ENCODE results near the gene CIART.
A peak's percentile ranks its signal among the peaks of the same experiment; 100 is the strongest.

The CIART gene

DNA sequence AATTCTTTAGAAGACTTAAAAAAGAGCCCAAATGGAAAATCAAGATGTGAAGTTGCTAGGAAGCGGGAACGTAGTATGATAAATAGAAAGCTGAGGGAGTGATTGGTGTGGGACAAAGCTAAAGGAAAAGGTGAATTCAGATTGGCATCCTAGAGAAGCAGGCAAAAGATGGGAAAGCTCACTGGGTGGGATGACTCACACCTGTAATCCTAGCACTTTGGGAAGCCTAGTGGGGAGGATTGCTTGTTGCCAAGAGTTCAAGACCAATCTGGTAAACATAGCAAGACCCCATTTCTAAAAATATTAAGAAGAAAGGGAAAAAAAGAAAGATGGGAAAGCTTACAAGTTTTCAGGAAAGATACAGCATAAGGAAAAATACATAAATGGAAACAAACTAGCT is 13.1 kb downstream of the CIART start:
- H3K4ac ChIP-seq (ENCODE audit: low read depth in 1 of 2, low read length in 2 of 2): no peak overlapping the region
- H2BK5ac ChIP-seq (ENCODE audit: low read depth, low read length, poor library complexity, severe bottlenecking): no peak overlapping the region
- peaks cover 13 to 47% of the 10 kb centered on the region in 2 experiments for H3K36me3 ChIP-seq (ENCODE audit: control insufficient read depth in 1 of 2, insufficient read depth in 2 of 2, low read depth in 1 of 2, low read length in 2 of 2)
- H3K27me3 ChIP-seq (ENCODE audit: control insufficient read depth in 1 of 2, insufficient read depth in 1 of 2, low read length in 2 of 2): no peaks in the 10 kb centered on the region
- no peak overlapping the region for H2AFZ ChIP-seq (ENCODE audit: low read depth, low read length)
- no peak overlapping the region for H3K4me2 ChIP-seq (ENCODE audit: low read length, poor library complexity, severe bottlenecking)
- no peak overlapping the region for H4K91ac ChIP-seq (ENCODE audit: low read length)
- H3K4me3 ChIP-seq (ENCODE audit: insufficient read depth in 1 of 2, low read depth in 1 of 2, low read length in 2 of 2): no peak overlapping the region
- no peak overlapping the region for H2BK12ac ChIP-seq (ENCODE audit: low read length in 2 of 2)
- H3K9me3 ChIP-seq (ENCODE audit: control insufficient read depth, low read length): no peaks in the 10 kb centered on the region
- H3K9ac ChIP-seq (ENCODE audit: low read length): peak overlapping the region; percentile 25
- peaks cover 5% of the 10 kb centered on the region for H3K4me1 ChIP-seq (ENCODE audit: control insufficient read depth, insufficient read depth, low read depth, low read length)
- no peak for DNase-seq
- H3K18ac ChIP-seq (ENCODE audit: low read depth in 1 of 2, low read length in 2 of 2): no peak overlapping the region
- no peak overlapping the region for H2AK5ac ChIP-seq (ENCODE audit: low read length, severe bottlenecking)
- no peak overlapping the region for H3K14ac ChIP-seq (ENCODE audit: low read length in 2 of 2)
- no peak overlapping the region for H2BK120ac ChIP-seq (ENCODE audit: low read depth, low read length)
- H3K23ac ChIP-seq (ENCODE audit: low read length in 2 of 2): no peak overlapping the region
- no peak overlapping the region for H4K8ac ChIP-seq (ENCODE audit: low read length)
- H2BK15ac ChIP-seq (ENCODE audit: low read depth, poor library complexity, severe bottlenecking): no peak overlapping the region
- H3K79me1 ChIP-seq (replicated peaks; ENCODE audit: low read length, poor library complexity, severe bottlenecking): peaks cover 16% of the 10 kb centered on the region
- H3K27ac ChIP-seq (ENCODE audit: low read length, poor library complexity, severe bottlenecking): no peak overlapping the region
- WGBS: 93% methylated on average over 2 of the region's 2 CpGs

DNA sequence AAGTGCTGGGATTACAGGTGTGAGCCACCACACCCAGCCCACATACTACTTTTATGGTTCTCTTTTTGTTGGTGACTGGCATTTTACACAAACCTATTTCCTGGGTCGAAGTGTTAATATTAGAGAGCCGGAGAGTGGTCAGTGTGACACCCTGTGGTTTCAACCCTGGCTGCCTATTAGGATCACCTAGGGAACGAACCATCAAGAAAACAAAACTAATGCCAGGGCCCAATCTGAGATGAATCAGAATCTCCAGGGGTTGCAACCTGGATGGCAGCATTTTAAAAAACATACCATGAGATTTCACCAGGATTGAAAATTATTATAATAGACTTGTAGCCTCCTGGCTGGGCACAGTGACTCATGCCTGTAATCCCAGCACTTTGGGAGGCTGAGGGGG is 17.4 kb downstream of the CIART start:
- Histone ChIP-seq H3K36me3 (ENCODE audit: control insufficient read depth in 1 of 2, insufficient read depth in 2 of 2, low read depth in 1 of 2, low read length in 2 of 2) (peaks cover 29 to 74% of the 10 kb centered on the region in 2 experiments), H2BK15ac (ENCODE audit: low read depth, poor library complexity, severe bottlenecking) (no peak overlapping the region), H3K23ac (ENCODE audit: low read length in 2 of 2) (no peak overlapping the region), H2AK5ac (ENCODE audit: low read length, severe bottlenecking) (no peak overlapping the region), H2BK120ac (ENCODE audit: low read depth, low read length) (no peak overlapping the region), H3K79me1 (replicated peaks; ENCODE audit: low read length, poor library complexity, severe bottlenecking) (peaks cover 20% of the 10 kb centered on the region), H3K9me3 (ENCODE audit: control insufficient read depth, low read length) (no peaks in the 10 kb centered on the region), H3K14ac (ENCODE audit: low read length in 2 of 2) (no peak overlapping the region), H3K4me1 (ENCODE audit: control insufficient read depth, insufficient read depth, low read depth, low read length) (peaks cover 2% of the 10 kb centered on the region), H2BK5ac (ENCODE audit: low read depth, low read length, poor library complexity, severe bottlenecking) (no peak overlapping the region), H3K18ac (ENCODE audit: low read depth in 1 of 2, low read length in 2 of 2) (no peak overlapping the region), H3K9ac (ENCODE audit: low read length) (no peak overlapping the region), H3K4me3 (ENCODE audit: insufficient read depth in 1 of 2, low read depth in 1 of 2, low read length in 2 of 2) (no peak overlapping the region), H3K27ac (ENCODE audit: low read length, poor library complexity, severe bottlenecking) (no peak overlapping the region), H4K8ac (ENCODE audit: low read length) (no peak overlapping the region), H2AFZ (ENCODE audit: low read depth, low read length) (no peak overlapping the region), H3K27me3 (ENCODE audit: control insufficient read depth in 1 of 2, insufficient read depth in 1 of 2, low read length in 2 of 2) (no peaks in the 10 kb centered on the region), H3K4me2 (ENCODE audit: low read length, poor library complexity, severe bottlenecking) (no peak overlapping the region), H2BK12ac (ENCODE audit: low read length in 2 of 2) (no peak overlapping the region), H3K4ac (ENCODE audit: low read depth in 1 of 2, low read length in 2 of 2) (no peak overlapping the region), H4K91ac (ENCODE audit: low read length) (no peak overlapping the region)
- 95% methylated on average over 3 of the region's 3 CpGs for WGBS
- DNase-seq: no peak

DNA sequence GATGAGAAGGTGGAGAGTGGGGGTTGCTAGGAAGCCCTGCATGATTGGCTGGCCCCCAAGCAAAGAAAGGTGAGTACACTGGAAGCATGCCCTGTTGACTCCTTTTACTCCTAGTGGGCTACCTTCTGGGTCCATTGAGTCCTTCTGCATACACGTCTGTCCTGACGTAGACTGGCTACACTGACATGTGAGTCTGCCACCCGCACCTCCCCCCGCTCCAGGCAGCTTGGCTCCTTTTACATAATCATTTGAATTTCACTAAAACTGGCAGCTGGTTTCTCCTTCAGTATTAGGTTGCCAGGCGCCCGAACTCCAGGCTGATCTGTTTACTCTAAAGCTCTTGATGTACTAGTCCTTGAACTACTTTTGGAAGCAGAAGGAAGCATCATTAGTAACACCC is 20.0 kb downstream of the CIART start:
- H2BK120ac ChIP-seq (ENCODE audit: low read depth, low read length): no peak overlapping the region
- no peak overlapping the region for H3K23ac ChIP-seq (ENCODE audit: low read length in 2 of 2)
- no peak overlapping the region for H2BK12ac ChIP-seq (ENCODE audit: low read length in 2 of 2)
- no peak overlapping the region for H3K4ac ChIP-seq (ENCODE audit: low read depth in 1 of 2, low read length in 2 of 2)
- no peaks in the 10 kb centered on the region for H3K27me3 ChIP-seq (ENCODE audit: control insufficient read depth in 1 of 2, insufficient read depth in 1 of 2, low read length in 2 of 2)
- no peak overlapping the region for H3K18ac ChIP-seq (ENCODE audit: low read depth in 1 of 2, low read length in 2 of 2)
- H3K9ac ChIP-seq (ENCODE audit: low read length): no peak overlapping the region
- H3K4me1 ChIP-seq (ENCODE audit: control insufficient read depth, insufficient read depth, low read depth, low read length): no peaks in the 10 kb centered on the region
- DNase-seq: peak; percentile 13
- H3K36me3 ChIP-seq (ENCODE audit: control insufficient read depth in 1 of 2, insufficient read depth in 2 of 2, low read depth in 1 of 2, low read length in 2 of 2): peaks cover 34 to 71% of the 10 kb centered on the region in 2 experiments
- no peak overlapping the region for H3K4me3 ChIP-seq (ENCODE audit: insufficient read depth in 1 of 2, low read depth in 1 of 2, low read length in 2 of 2)
- no peak overlapping the region for H2BK5ac ChIP-seq (ENCODE audit: low read depth, low read length, poor library complexity, severe bottlenecking)
- no peak overlapping the region for H2BK15ac ChIP-seq (ENCODE audit: low read depth, poor library complexity, severe bottlenecking)
- no peak overlapping the region for H3K14ac ChIP-seq (ENCODE audit: low read length in 2 of 2)
- H3K27ac ChIP-seq (ENCODE audit: low read length, poor library complexity, severe bottlenecking): no peak overlapping the region
- H2AK5ac ChIP-seq (ENCODE audit: low read length, severe bottlenecking): no peak overlapping the region
- peaks cover 18% of the 10 kb centered on the region for H3K79me1 ChIP-seq (replicated peaks; ENCODE audit: low read length, poor library complexity, severe bottlenecking)
- no peak overlapping the region for H3K4me2 ChIP-seq (ENCODE audit: low read length, poor library complexity, severe bottlenecking)
- 86% methylated on average over 6 of the region's 6 CpGs for WGBS
- H2AFZ ChIP-seq (ENCODE audit: low read depth, low read length): no peak overlapping the region
- no peak overlapping the region for H4K91ac ChIP-seq (ENCODE audit: low read length)
- H3K9me3 ChIP-seq (ENCODE audit: control insufficient read depth, low read length): no peaks in the 10 kb centered on the region
- H4K8ac ChIP-seq (ENCODE audit: low read length): no peak overlapping the region

DNA sequence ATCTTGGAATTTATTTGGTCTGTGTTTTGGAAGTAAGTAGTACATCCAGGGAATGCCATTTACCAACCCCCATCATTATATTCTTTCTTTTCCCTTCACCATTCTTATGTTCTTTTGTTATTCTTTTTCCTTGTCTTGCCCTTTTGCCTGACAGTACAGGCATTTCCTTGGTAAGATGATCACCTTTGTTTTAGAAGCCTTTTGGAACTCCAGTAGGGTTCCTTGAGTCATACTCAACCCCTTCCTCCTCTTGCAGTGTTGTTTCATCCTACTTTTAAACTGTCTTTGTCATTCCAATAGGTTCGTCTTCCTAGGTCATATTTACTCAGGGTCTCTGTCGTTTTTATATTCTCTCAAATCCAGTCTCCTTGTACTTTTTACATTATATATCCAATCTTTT is 20.5 kb downstream of the CIART start:
- H2BK15ac ChIP-seq (ENCODE audit: low read depth, poor library complexity, severe bottlenecking): no peak overlapping the region
- H3K4me3 ChIP-seq (ENCODE audit: insufficient read depth in 1 of 2, low read depth in 1 of 2, low read length in 2 of 2): no peak overlapping the region
- no peak overlapping the region for H2BK120ac ChIP-seq (ENCODE audit: low read depth, low read length)
- no peak overlapping the region for H3K27ac ChIP-seq (ENCODE audit: low read length, poor library complexity, severe bottlenecking)
- no peak overlapping the region for H2BK5ac ChIP-seq (ENCODE audit: low read depth, low read length, poor library complexity, severe bottlenecking)
- H2AFZ ChIP-seq (ENCODE audit: low read depth, low read length): no peak overlapping the region
- no peak overlapping the region for H2BK12ac ChIP-seq (ENCODE audit: low read length in 2 of 2)
- 57% methylated on average over 2 of the region's 2 CpGs for WGBS
- H3K14ac ChIP-seq (ENCODE audit: low read length in 2 of 2): no peak overlapping the region
- H3K27me3 ChIP-seq (ENCODE audit: control insufficient read depth in 1 of 2, insufficient read depth in 1 of 2, low read length in 2 of 2): no peaks in the 10 kb centered on the region
- no peak overlapping the region for H3K18ac ChIP-seq (ENCODE audit: low read depth in 1 of 2, low read length in 2 of 2)
- H4K91ac ChIP-seq (ENCODE audit: low read length): no peak overlapping the region
- no peak overlapping the region for H3K4me2 ChIP-seq (ENCODE audit: low read length, poor library complexity, severe bottlenecking)
- peaks cover 38 to 71% of the 10 kb centered on the region in 2 experiments for H3K36me3 ChIP-seq (ENCODE audit: control insufficient read depth in 1 of 2, insufficient read depth in 2 of 2, low read depth in 1 of 2, low read length in 2 of 2)
- H4K8ac ChIP-seq (ENCODE audit: low read length): no peak overlapping the region
- H3K9me3 ChIP-seq (ENCODE audit: control insufficient read depth, low read length): no peaks in the 10 kb centered on the region
- H3K9ac ChIP-seq (ENCODE audit: low read length): no peak overlapping the region
- no peak overlapping the region for H3K23ac ChIP-seq (ENCODE audit: low read length in 2 of 2)
- no peak overlapping the region for H3K4ac ChIP-seq (ENCODE audit: low read depth in 1 of 2, low read length in 2 of 2)
- H3K4me1 ChIP-seq (ENCODE audit: control insufficient read depth, insufficient read depth, low read depth, low read length): no peaks in the 10 kb centered on the region
- no peak for DNase-seq
- H3K79me1 ChIP-seq (replicated peaks; ENCODE audit: low read length, poor library complexity, severe bottlenecking): peaks cover 18% of the 10 kb centered on the region
- H2AK5ac ChIP-seq (ENCODE audit: low read length, severe bottlenecking): no peak overlapping the region
